ENCODE data around the gene MTG2. TPM values are rescaled to one million over a fixed set of nuclear protein-coding genes. Genes with fewer than 3 reads are reported as not detected.

Gene MTG2
- total and polyA plus RNA-seq, 2 of the 13 experiments (the other 11 are each of a cell fraction or from before 2014, with no cell fraction given): 20.4 to 37.8 TPM

DNA sequence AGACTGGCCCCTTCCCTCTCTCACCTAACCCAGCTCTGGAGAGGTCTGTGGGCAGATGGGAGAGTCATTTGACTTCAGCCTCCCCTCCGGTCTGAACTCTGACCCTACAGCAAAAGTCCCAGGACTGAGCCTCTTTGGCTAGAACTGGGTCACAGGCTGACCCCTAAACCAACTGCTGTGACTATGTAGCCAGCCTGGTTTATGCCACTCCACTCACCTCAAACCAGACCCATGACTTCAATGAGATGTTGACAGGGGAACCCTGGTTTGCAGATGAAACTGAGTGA is 54.6 kb downstream of the MTG2 start:
- intact Hi-C loops (cut with micrococcal nuclease; ENCODE audit: unreplicated experiment): loop anchor here (5.0 kb wide), 1 partner anchor 140 kb away; no protein-coding TSS in a partner anchor
- POLR2A ChIA-PET: no interaction called here
- peak overlapping the region; percentile 45 for H3K9ac ChIP-seq (ENCODE audit: insufficient read depth, low read depth, low read length)
- ATAC-seq (no peak; the same call in 2 of the 3 replicates), DNase-seq (ENCODE audit: low spot score) (no peak), FAIRE-seq (no peak)
- CTCF ChIA-PET (ENCODE audit: low intra/inter-chr PET ratio, low total read pairs): no interaction called here
- peaks cover 4 to 16% of the 10 kb centered on the region in 2 experiments; a peak in 4 of 5 replicates for H3K36me3 ChIP-seq (replicated peaks in 1 of 2; ENCODE audit: control insufficient read depth in 1 of 2, insufficient read depth in 2 of 2, low read length in 2 of 2)
- H3K4me2 ChIP-seq (ENCODE audit: low read depth, low read length): peak overlapping the region; percentile 90
- H3K4me3 ChIP-seq (replicated peaks in 1 of 3; ENCODE audit: insufficient read depth in 1 of 3, low read depth in 2 of 3, low read length in 3 of 3): peak overlapping the region; percentile 51 to 72 (median 63)
- H3K9me3 ChIP-seq (ENCODE audit: low read length): no peaks in the 10 kb centered on the region
- WGBS (ENCODE audit: low lambda C conversion rate): 0% methylated on average over 1 of the region's 1 CpG
- peaks cover 36% of the 10 kb centered on the region for H3K79me2 ChIP-seq (ENCODE audit: insufficient read depth, low read length)
- peaks cover 35% of the 10 kb centered on the region for H4K20me1 ChIP-seq (ENCODE audit: insufficient read depth, low read length)
- H3K27me3 ChIP-seq (ENCODE audit: control insufficient read depth in 1 of 2, insufficient read depth in 2 of 2, low read length in 2 of 2): peaks cover 4 to 18% of the 10 kb centered on the region in 2 experiments; a peak in 3 of 5 replicates
- H3K27ac ChIP-seq (ENCODE audit: extremely low read length, insufficient read depth, low read length): peak overlapping the region; percentile 1
- no TSS peak for BruUV-seq (replicated peaks)
- peaks cover 36% of the 10 kb centered on the region for H3K4me1 ChIP-seq (ENCODE audit: insufficient read depth, low read length)
- in situ Hi-C loops (cut with HindIII; ENCODE audit: extremely low pct_ligation_motif_present, low pct_unique_long_range_greater_than_20kb): no loop called here
- H2AFZ ChIP-seq (ENCODE audit: low read length): no peak overlapping the region
- TF ChIP-seq, protein P1, sequence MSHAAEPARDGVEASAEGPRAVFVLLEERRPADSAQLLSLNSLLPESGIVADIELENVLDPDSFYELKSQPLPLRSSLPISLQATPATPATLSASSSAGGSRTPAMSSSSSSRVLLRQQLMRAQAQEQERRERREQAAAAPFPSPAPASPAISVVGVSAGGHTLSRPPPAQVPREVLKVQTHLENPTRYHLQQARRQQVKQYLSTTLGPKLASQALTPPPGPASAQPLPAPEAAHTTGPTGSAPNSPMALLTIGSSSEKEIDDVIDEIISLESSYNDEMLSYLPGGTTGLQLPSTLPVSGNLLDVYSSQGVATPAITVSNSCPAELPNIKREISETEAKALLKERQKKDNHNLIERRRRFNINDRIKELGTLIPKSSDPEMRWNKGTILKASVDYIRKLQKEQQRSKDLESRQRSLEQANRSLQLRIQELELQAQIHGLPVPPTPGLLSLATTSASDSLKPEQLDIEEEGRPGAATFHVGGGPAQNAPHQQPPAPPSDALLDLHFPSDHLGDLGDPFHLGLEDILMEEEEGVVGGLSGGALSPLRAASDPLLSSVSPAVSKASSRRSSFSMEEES (CRISPR knock-in tag; IDR thresholded peaks at IDR 0.05): 0 out of 2 replicates have a peak, but pooled peaks have one; percentile 4
- TF ChIP-seq ZNF263 (CRISPR knock-in tag; IDR thresholded peaks at IDR 0.05): no peak
- TF ChIP-seq RFX5 (IDR thresholded peaks at IDR 0.05; ENCODE audit: low read depth, low read length): no peak
- peak; percentile 48; the same call in 1 of the 2 replicates for TF ChIP-seq ZNF44 (CRISPR knock-in tag; IDR thresholded peaks at IDR 0.05)
- TF ChIP-seq, protein P2, sequence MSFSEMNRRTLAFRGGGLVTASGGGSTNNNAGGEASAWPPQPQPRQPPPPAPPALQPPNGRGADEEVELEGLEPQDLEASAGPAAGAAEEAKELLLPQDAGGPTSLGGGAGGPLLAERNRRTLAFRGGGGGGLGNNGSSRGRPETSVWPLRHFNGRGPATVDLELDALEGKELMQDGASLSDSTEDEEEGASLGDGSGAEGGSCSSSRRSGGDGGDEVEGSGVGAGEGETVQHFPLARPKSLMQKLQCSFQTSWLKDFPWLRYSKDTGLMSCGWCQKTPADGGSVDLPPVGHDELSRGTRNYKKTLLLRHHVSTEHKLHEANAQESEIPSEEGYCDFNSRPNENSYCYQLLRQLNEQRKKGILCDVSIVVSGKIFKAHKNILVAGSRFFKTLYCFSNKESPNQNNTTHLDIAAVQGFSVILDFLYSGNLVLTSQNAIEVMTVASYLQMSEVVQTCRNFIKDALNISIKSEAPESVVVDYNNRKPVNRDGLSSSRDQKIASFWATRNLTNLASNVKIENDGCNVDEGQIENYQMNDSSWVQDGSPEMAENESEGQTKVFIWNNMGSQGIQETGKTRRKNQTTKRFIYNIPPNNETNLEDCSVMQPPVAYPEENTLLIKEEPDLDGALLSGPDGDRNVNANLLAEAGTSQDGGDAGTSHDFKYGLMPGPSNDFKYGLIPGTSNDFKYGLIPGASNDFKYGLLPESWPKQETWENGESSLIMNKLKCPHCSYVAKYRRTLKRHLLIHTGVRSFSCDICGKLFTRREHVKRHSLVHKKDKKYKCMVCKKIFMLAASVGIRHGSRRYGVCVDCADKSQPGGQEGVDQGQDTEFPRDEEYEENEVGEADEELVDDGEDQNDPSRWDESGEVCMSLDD (CRISPR knock-in tag; IDR thresholded peaks at IDR 0.05; ENCODE audit: borderline replicate concordance): 0 out of 2 replicates have a peak, but pooled peaks have one; percentile 13
- TF ChIP-seq NCOA1 (CRISPR knock-in tag; IDR thresholded peaks at IDR 0.05): peak; percentile 66; the same call in 1 of the 2 replicates
- no peak for TF ChIP-seq ZEB1 (IDR thresholded peaks at IDR 0.05; ENCODE audit: insufficient replicate concordance, low read depth)
- TF ChIP-seq, protein P3, sequence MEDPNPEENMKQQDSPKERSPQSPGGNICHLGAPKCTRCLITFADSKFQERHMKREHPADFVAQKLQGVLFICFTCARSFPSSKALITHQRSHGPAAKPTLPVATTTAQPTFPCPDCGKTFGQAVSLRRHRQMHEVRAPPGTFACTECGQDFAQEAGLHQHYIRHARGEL (CRISPR knock-in tag; IDR thresholded peaks at IDR 0.05): no peak
- no peak; the same call in 1 of the 2 replicates for TF ChIP-seq MTF2 (CRISPR knock-in tag; IDR thresholded peaks at IDR 0.05; ENCODE audit: borderline replicate concordance)
- no peak for TF ChIP-seq FOXA3 (CRISPR knock-in tag; IDR thresholded peaks at IDR 0.05)
- TF ChIP-seq, protein P4, sequence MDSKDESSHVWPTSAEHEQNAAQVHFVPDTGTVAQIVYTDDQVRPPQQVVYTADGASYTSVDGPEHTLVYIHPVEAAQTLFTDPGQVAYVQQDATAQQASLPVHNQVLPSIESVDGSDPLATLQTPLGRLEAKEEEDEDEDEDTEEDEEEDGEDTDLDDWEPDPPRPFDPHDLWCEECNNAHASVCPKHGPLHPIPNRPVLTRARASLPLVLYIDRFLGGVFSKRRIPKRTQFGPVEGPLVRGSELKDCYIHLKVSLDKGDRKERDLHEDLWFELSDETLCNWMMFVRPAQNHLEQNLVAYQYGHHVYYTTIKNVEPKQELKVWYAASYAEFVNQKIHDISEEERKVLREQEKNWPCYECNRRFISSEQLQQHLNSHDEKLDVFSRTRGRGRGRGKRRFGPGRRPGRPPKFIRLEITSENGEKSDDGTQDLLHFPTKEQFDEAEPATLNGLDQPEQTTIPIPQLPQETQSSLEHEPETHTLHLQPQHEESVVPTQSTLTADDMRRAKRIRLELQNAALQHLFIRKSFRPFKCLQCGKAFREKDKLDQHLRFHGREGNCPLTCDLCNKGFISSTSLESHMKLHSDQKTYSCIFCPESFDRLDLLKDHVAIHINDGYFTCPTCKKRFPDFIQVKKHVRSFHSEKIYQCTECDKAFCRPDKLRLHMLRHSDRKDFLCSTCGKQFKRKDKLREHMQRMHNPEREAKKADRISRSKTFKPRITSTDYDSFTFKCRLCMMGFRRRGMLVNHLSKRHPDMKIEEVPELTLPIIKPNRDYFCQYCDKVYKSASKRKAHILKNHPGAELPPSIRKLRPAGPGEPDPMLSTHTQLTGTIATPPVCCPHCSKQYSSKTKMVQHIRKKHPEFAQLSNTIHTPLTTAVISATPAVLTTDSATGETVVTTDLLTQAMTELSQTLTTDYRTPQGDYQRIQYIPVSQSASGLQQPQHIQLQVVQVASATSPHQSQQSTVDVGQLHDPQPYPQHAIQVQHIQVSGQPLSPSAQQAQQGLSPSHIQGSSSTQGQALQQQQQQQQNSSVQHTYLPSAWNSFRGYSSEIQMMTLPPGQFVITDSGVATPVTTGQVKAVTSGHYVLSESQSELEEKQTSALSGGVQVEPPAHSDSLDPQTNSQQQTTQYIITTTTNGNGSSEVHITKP (CRISPR knock-in tag; IDR thresholded peaks at IDR 0.05; ENCODE audit: low read depth): no peak
- TF ChIP-seq, protein P5, sequence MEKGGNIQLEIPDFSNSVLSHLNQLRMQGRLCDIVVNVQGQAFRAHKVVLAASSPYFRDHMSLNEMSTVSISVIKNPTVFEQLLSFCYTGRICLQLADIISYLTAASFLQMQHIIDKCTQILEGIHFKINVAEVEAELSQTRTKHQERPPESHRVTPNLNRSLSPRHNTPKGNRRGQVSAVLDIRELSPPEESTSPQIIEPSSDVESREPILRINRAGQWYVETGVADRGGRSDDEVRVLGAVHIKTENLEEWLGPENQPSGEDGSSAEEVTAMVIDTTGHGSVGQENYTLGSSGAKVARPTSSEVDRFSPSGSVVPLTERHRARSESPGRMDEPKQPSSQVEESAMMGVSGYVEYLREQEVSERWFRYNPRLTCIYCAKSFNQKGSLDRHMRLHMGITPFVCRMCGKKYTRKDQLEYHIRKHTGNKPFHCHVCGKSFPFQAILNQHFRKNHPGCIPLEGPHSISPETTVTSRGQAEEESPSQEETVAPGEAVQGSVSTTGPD (CRISPR knock-in tag; IDR thresholded peaks at IDR 0.05): no peak
- no peak for TF ChIP-seq IKZF1 (IDR thresholded peaks at IDR 0.05)
- no peak for TF ChIP-seq SYNCRIP (IDR thresholded peaks at IDR 0.05; ENCODE audit: insufficient read depth, low read depth, low read length)

Data from HepG2 (cell line).